Epithelial cell of prostate (primary cell): ENCODE measurements around the gene CCDC88B.

Experiments used
- DNase-seq: peaks from one replicate; pipeline ENCODE4 v3.0.0-alpha.2; 2011; ENCODE audit warnings: low read depth, low spot score
- H3K27ac ChIP-seq: fragments of 450-650 bp; 2 replicates; pipeline ENCODE4 v1.5.1; 2017; ENCODE audit warnings: mild to moderate bottlenecking

CCDC88B gene

GRCh38 chr11:64358536-64358906 lies 18.5 kb downstream of the CCDC88B start:
- H3K27ac ChIP-seq: peak overlapping the region; percentile 93
- DNase-seq: no peak

- H3K27ac ChIP-seq: peak within 1 kb of the TSS; percentile 93
- no peak for DNase-seq
Measured at GRCh38 chr11:64358907-64359711, 19.1 kb downstream of the CCDC88B start, which contains the start of gene RPS6KA4. Gene RPS6KA4, plus strand, starts transcription at chr11:64359162. Its CDS starts 74 bp downstream, at chr11:64359236.

DNA sequence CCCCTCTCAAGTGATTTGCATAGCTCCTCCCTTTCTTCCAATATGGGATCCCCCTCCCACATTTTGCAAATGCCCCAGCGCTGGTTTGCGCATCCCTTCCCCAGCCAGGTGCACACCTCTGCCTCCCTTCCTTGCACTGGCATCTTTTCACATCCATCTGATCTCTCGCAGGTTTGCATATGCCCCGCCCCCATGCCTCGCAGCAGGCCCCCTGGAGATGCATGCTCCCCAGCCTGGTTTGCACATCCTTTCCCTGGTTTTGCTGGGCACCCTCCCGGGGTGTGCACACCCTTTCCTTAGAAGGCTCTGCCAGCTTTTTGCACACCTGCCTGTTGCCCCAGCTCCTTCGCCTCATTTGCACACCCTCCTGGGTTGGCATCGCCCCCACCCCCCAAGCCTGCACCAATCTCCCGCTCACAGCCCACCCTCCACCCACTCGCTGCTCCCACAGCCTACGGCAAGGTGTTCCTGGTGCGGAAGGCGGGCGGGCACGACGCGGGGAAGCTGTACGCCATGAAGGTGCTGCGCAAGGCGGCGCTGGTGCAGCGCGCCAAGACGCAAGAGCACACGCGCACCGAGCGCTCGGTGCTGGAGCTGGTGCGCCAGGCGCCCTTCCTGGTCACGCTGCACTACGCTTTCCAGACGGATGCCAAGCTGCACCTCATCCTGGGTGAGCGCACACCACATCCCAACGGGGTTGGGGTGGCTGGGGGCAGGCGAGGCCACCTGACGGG lies 19.9 kb downstream of the CCDC88B start:
- DNase-seq: no peak
- peak overlapping the region; percentile 93 for H3K27ac ChIP-seq

- no peak overlapping the region for H3K27ac ChIP-seq
- DNase-seq: no peak
Measured at GRCh38 chr11:64360448-64360921, 20.5 kb downstream of the CCDC88B start.

GRCh38 chr11:64361659-64362058 lies 21.7 kb downstream of the CCDC88B start:
- no peak for DNase-seq
- H3K27ac ChIP-seq: no peak overlapping the region

DNA sequence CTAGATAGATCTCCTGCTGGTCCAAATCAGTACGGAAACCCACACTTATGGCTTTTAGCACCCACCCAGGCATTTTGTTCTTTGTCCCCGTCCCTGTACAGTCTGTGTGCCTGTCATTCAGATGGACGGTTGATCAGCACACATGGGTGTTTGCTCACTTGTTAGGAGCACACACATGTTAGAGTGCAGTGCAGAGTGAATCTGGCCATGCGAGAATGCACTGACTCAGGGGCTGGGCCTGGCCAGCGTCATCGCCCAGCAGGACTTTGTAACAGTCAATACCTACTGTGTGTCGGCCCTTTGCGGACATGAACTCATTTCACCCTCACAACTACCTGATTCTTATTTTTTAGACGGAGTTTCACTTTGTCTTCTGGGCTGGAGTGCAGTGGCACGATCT lies 22.3 kb downstream of the CCDC88B start:
- no peak overlapping the region for H3K27ac ChIP-seq
- no peak for DNase-seq

DNA sequence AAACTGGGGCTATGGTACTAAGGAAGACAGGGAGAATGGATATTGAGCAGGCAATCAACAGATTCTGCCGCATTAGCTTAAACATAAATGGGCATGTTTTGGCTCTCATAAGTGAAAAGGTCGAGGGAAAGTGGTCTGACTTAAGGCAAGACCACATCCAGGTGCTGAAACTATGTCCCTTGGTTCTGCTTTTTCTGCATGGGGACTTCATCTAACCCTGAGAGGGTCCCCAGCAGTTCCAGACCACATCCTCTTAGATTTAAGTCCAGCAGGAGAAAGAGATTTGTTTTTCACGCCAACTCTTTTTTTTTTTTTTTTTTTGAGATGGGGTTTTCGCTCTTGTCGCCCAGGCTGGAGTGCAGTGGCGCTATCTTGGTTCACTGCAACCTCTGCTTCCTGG lies 24.4 kb downstream of the CCDC88B start:
- no peak overlapping the region for H3K27ac ChIP-seq

DNA sequence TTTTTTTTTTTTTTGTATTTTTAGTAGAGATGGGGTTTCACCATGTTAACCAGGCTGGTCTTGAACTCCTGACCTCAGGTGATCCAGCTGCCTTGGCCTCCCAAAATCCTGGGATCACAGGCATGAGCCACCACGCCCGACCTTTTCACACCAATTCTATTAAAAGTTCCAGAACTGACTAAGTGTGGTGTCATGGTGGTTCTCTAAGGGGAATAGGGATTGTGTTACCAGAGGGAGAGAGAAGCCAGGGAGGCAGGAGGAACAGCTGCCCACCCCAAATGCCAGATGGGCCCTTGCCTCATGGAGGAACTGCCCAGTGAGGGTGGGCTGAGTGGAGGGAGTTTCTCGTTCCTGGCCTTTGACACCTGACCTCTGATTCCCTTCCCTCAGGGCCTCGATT lies 24.9 kb downstream of the CCDC88B start:
- DNase-seq: no peak
- no peak overlapping the region for H3K27ac ChIP-seq

More for the DNA sequence above, 24.4 kb downstream of the CCDC88B start:
- no peak for DNase-seq

GRCh38 chr11:64366751-64367150 lies 26.7 kb downstream of the CCDC88B start:
- DNase-seq: no peak
- peak overlapping the region; percentile 34 for H3K27ac ChIP-seq

DNA sequence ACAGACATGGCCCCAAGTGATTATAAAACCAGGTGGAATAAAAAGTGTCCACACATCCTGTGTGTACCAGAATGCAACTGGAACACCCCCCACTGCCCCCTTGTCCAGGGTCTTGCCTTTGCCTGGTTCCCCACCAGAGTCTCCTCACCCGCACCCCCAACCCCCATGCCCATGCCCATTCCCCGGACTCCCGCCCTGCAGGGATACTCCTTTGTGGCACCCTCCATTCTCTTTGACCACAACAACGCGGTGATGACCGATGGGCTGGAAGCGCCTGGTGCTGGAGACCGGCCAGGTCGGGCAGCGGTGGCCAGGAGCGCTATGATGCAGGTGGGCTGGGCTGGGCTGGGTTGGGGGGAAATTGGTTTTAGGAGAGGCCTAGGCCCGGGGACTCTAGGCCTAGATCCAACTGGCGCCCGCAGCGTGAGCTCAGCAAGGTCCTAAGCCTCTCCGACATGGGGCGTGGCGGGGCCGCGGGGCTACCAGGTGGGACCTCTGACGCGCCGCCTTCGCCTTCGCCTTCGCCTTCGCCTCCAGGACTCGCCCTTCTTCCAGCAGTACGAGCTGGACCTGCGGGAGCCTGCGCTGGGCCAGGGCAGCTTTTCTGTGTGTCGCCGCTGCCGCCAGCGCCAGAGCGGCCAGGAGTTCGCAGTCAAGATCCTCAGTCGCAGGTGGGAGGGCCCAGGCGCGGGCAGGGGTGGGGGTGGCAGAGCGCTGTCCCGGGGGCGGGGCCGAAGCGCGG lies 28.1 kb downstream of the CCDC88B start:
- no peak overlapping the region for H3K27ac ChIP-seq
- DNase-seq: no peak

- no peak for DNase-seq
Measured at GRCh38 chr11:64368673-64369074, 28.7 kb downstream of the CCDC88B start.

GRCh38 chr11:64369440-64370421 lies 29.7 kb downstream of the CCDC88B start:
- DNase-seq: no peak
- no peak overlapping the region for H3K27ac ChIP-seq

More at GRCh38 chr11:64368673-64369074, 28.7 kb downstream of the CCDC88B start:
- H3K27ac ChIP-seq: no peak overlapping the region

DNA sequence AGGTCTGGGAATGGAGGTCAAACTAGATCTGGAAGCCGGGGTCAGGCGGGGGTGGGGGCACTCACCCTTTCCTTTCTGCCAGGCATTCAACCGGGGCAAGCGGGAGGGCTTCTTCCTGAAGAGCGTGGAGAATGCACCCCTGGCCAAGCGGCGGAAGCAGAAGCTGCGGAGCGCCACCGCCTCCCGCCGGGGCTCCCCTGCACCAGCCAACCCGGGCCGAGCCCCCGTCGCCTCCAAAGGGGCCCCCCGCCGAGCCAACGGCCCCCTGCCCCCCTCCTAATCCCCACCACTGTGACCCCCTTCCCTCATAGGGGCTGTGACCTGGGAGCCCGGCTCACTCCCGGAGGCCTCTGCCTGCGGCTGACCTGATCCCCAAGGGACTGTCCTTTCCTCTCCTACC lies 31.2 kb downstream of the CCDC88B start:
- H3K27ac ChIP-seq: no peak overlapping the region
- DNase-seq: no peak

DNA sequence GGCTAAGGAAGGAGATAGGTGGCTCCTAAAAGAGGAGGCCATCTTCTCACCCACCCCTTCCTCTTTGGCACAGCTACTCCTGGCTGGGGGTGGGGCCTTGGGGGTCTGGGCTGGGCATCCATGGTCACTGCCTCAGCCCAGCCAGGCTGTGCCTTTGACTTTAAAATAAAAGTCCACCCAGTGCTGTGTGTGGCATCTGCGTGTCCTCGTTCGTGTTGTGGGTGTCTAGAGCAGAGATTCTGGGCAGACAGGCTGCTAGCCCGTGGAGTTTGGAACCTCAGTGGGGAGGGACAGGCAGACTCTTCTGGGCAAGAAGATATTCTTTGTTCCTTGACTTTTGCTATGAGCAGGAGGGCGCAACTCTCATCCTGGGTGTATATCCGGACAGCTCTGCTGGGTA lies 32.0 kb downstream of the CCDC88B start:
- H3K27ac ChIP-seq: no peak overlapping the region
- no peak for DNase-seq

DNA sequence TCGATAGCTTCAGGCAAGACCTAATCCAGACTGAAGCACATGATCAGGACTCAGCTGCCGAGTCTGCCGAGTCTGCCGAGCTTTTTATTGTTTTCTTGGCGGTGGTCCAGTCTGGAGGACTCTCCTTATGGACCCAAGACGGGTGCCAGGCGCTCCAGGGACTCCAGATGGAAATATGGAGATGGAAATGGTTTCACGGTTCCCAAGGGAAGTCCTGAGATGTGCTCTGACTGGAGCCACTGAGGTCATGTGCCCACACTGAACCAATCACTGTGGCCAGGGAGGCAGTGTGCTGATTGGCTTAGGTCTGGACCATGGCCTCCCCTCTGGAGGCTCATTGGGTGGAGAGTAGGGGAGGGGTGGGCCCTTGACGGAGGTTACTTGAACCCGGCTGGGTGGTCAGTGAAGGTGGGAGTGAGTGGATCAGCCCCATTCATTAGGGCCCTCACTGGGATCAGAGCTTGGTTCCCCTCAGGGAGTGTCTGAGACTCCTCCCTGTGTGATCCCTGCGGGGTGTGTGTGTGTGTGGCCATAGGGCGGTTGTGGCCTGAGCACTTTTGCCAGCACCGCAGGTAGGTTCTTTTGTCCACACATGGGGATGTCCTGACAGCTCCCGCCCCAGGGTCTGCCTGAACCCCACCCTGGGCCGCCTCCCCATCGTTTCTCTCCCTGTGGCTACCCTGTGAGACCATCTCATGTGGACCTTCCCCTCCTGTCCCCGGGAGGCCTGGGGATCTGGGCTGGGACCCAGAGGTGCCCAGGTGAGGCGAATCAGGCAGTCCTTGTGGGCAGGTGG lies 33.0 kb downstream of the CCDC88B start:
- H3K27ac ChIP-seq: no peak overlapping the region
- no peak for DNase-seq

DNA sequence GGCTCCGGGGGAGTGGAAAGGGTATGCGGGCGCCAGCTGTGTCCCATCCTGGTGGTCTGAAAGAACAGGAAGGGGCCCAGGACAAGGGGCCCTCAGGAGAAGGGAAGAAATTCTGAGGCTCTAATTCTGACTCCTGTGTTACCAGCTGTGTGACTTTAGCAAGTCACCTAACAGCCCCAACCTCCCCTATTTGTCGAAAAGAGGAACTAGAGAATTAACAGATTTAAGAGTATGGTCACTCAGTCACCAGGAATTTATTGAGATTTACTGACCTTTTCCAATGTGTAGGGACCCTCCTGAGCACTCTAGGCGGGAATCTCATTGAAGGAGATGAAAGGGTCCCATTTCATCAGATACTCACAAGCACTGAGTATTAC lies 33.6 kb downstream of the CCDC88B start:
- DNase-seq: no peak
- H3K27ac ChIP-seq: no peak overlapping the region

DNA sequence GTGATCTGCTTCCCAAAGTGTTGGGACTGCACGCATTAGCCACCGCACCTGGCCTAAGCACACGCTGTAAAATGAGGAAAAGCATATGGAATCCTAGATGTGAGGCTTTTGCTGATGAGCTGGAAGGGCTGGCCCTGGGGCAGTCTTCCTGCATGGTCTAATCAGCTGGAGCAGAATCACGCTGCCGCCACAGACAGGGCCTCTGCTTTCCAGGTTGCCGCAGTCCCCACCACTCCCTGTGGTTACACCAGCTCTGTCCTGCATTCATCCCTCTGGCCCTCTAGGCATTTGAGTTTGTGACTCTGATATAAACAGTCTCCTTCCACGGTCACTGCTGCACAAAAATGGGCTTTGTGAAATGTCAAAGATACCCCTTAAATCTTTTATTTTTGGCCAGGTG lies 36.1 kb downstream of the CCDC88B start:
- no peak for DNase-seq
- H3K27ac ChIP-seq: no peak overlapping the region

DNA sequence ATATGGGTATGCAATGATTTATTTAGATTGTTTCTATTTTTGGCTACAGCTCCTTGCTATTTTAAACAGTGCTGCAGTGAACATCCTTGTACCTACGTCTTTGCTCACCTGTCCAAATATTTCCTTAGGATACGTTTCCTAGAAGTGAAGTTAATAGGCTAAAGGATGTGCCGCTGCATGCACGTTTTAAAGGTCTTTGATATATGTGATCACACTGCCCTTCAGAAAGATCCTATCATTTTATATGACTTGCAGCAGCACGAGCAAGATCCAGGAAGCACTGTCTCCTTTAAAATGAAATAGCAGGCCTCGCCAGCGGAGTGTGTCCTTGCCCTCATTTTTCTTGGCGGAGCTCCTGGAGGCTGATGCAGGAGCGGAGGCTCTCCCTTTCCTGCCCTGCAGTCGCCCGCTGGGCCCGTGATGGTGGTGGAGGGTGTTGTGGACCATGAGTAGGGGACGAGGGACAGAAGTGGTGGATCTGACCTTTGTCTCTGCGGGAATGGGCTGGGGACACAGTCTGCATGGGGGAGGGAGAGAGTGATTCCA lies 38.4 kb downstream of the CCDC88B start:
- no peak for DNase-seq
- H3K27ac ChIP-seq: no peak overlapping the region

DNA sequence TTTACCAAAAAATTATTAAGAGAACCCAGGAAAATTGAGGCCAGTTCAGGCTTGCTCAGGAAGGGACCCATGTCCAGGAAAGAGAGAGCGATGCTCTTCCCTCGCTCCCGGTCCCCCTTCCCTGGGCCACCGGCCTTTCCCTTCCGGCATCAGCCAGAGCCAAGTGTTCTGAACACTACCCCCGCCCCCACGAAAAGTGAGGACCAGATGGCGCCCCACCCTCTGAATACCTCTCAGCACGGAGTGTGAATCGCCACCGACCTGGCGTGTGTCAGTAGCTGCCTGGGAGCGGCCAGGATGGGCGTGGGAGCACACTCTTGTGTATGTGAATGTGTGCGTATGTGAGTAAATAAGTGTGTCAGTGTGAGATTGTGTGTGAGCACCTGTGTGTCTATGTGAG lies 39.2 kb downstream of the CCDC88B start:
- H3K27ac ChIP-seq: no peak overlapping the region
- DNase-seq: no peak
